Neural progenitor cell (in vitro differentiated cells): ENCODE measurements around the gene CHD2. TPM values are rescaled to one million over a fixed set of nuclear protein-coding genes. Genes with fewer than 3 reads are reported as not detected.

Experiments
- DNase-seq: peaks from one replicate; pipeline ENCODE4 v3.0.0-alpha.2; 2016; ENCODE audit warnings: low spot score
- H2AFZ ChIP-seq: fragments of 200-600 bp; sonication (generic); replicated peaks from 2 replicates; pipeline ENCODE4 v1.6.1; 2016; ENCODE audit warnings: antibody characterized with exemption
- H3F3A ChIP-seq: fragments of 200-600 bp; sonication (generic); 2 replicates; pipeline ENCODE4 v1.6.1; 2016; ENCODE audit warnings: antibody characterized with exemption, low read depth
- H3K27ac ChIP-seq: fragments of 200-600 bp; sonication (generic); 2 replicates; pipeline ENCODE4 v1.5.1; 2016; ENCODE audit warnings: mild to moderate bottlenecking
- H3K27me3 ChIP-seq: fragments of 200-600 bp; sonication (generic); 2 replicates; pipeline ENCODE4 v1.6.1; 2016; ENCODE audit warnings: mild to moderate bottlenecking, moderate library complexity
- H3K36me3 ChIP-seq: fragments of 200-600 bp; sonication (generic); 2 replicates; pipeline ENCODE4 v1.5.1; 2016
- H3K4me1 ChIP-seq: fragments of 200-600 bp; sonication (generic); 2 replicates; pipeline ENCODE4 v1.6.1; 2016; ENCODE audit warnings: mixed run types
- H3K4me2 ChIP-seq: fragments of 200-600 bp; sonication (generic); 2 replicates; pipeline ENCODE4 v1.6.1; 2016
- H3K4me3 ChIP-seq: fragments of 200-600 bp; sonication (generic); 2 replicates; pipeline ENCODE4 v1.5.1; 2016
- H3K79me2 ChIP-seq: fragments of 200-600 bp; sonication (generic); 2 replicates; pipeline ENCODE4 v1.6.1; 2016; ENCODE audit warnings: low read depth
- H3K9ac ChIP-seq: fragments of 200-600 bp; sonication (generic); 2 replicates; pipeline ENCODE4 v1.6.1; 2016
- H3K9me3 ChIP-seq: fragments of 200-600 bp; sonication (generic); 2 replicates; pipeline ENCODE4 v1.5.1; 2016; ENCODE audit warnings: low read depth
- H4K20me1 ChIP-seq: fragments of 200-600 bp; sonication (generic); 2 replicates; pipeline ENCODE4 v1.6.1; 2016; ENCODE audit warnings: low read depth
- H3K27ac Mint-ChIP-seq: 3 replicates; pipeline ENCODE4 v1.8.0; 2021; ENCODE audit warnings: mixed read lengths
- H3K27me3 Mint-ChIP-seq: 2 replicates; pipeline ENCODE4 v1.8.0; 2022; ENCODE audit warnings: low read depth, mild to moderate bottlenecking, inconsistent platforms, moderate library complexity, mixed read lengths; ENCODE audit not compliant: insufficient read depth
- H3K36me3 Mint-ChIP-seq: 3 replicates; pipeline ENCODE4 v1.8.0; 2021; ENCODE audit warnings: mixed read lengths
- H3K4me1 Mint-ChIP-seq: 3 replicates; pipeline ENCODE4 v1.8.0; 2021; ENCODE audit warnings: mixed read lengths
- H3K4me3 Mint-ChIP-seq: 3 replicates; pipeline ENCODE4 v1.8.0; 2021; ENCODE audit warnings: mild to moderate bottlenecking, moderate library complexity, mixed read lengths
- H3K9me3 Mint-ChIP-seq: 3 replicates; pipeline ENCODE4 v1.8.0; 2020; ENCODE audit warnings: mixed read lengths
- EZH2 ChIP-seq: fragments of 200-600 bp; sonication (generic); IDR thresholded peaks from 2 replicates; pipeline ENCODE4 v1.6.1; 2017; ENCODE audit warnings: antibody characterized with exemption, mild to moderate bottlenecking, moderate library complexity
- EZH2phosphoT487 ChIP-seq: fragments of 200-600 bp; sonication (generic); IDR thresholded peaks from 2 replicates; pipeline ENCODE4 v1.6.1; 2017; ENCODE audit warnings: antibody characterized with exemption
- total RNA-seq: library from RNA; depleted of rRNA; stranded (reverse); fragments of >200 nt; gene quantifications from 2 replicates; pipeline ENCODE4 v1.2.3, GENCODE V29; 2015; ENCODE audit warnings: low replicate concordance
- TF ChIP-seq, protein P1 (sequence below): fragments of 200-600 bp; sonication (generic); IDR thresholded peaks from 2 replicates; pipeline ENCODE4 v1.5.1; 2017; ENCODE audit warnings: antibody characterized with exemption, mild to moderate bottlenecking

The CHD2 gene
- total RNA-seq, 1 donor from 2014 or later: 128 TPM

- Histone ChIP-seq H3K36me3 (peaks cover 70% of the 10 kb centered on the region), H3K9me3 (no peaks in the 10 kb centered on the region), H3K4me1 (peaks cover 27% of the 10 kb centered on the region), H3K27me3 (no peaks in the 10 kb centered on the region), H3F3A (peaks cover 58% of the 10 kb centered on the region), H4K20me1 (peaks cover 55% of the 10 kb centered on the region), H2AFZ (no peak overlapping the region), H3K79me2 (peaks cover 74% of the 10 kb centered on the region), H3K9ac (no peak overlapping the region), H3K4me3 (no peak overlapping the region), H3K4me2 (no peak overlapping the region), H3K27ac (no peak overlapping the region)
- TF ChIP-seq EZH2phosphoT487: no peak
- TF ChIP-seq, protein P1, sequence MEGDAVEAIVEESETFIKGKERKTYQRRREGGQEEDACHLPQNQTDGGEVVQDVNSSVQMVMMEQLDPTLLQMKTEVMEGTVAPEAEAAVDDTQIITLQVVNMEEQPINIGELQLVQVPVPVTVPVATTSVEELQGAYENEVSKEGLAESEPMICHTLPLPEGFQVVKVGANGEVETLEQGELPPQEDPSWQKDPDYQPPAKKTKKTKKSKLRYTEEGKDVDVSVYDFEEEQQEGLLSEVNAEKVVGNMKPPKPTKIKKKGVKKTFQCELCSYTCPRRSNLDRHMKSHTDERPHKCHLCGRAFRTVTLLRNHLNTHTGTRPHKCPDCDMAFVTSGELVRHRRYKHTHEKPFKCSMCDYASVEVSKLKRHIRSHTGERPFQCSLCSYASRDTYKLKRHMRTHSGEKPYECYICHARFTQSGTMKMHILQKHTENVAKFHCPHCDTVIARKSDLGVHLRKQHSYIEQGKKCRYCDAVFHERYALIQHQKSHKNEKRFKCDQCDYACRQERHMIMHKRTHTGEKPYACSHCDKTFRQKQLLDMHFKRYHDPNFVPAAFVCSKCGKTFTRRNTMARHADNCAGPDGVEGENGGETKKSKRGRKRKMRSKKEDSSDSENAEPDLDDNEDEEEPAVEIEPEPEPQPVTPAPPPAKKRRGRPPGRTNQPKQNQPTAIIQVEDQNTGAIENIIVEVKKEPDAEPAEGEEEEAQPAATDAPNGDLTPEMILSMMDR: no peak
- no peak for TF ChIP-seq EZH2
- DNase-seq: no peak
- H3K27me3 Mint-ChIP-seq: no peaks in the 10 kb centered on the region
- H3K9me3 Mint-ChIP-seq: no peaks in the 10 kb centered on the region
- peaks cover 25% of the 10 kb centered on the region for H3K36me3 Mint-ChIP-seq
- H3K4me1 Mint-ChIP-seq: peaks cover 2% of the 10 kb centered on the region
- H3K27ac Mint-ChIP-seq: no peak overlapping the region
- no peak overlapping the region for H3K4me3 Mint-ChIP-seq
Measured at GRCh38 chr15:92984161-92984560, 84.0 kb downstream of the CHD2 start.

GRCh38 chr15:92989470-92989869, 89.3 kb downstream of the CHD2 start:
- H3F3A ChIP-seq: peaks cover 65% of the 10 kb centered on the region
- Mint-ChIP-seq H3K4me3 (no peak overlapping the region), H3K36me3 (peaks cover 44% of the 10 kb centered on the region), H3K27me3 (no peaks in the 10 kb centered on the region), H3K27ac (peak overlapping the region; percentile 4), H3K9me3 (no peaks in the 10 kb centered on the region), H3K4me1 (peaks cover 12% of the 10 kb centered on the region)
- no peaks in the 10 kb centered on the region for H3K4me1 ChIP-seq
- no peak overlapping the region for H2AFZ ChIP-seq
- peak overlapping the region; percentile 25 for H3K27ac ChIP-seq
- H3K36me3 ChIP-seq: peaks cover 83% of the 10 kb centered on the region
- peaks cover 68% of the 10 kb centered on the region for H3K79me2 ChIP-seq
- TF ChIP-seq EZH2phosphoT487 (no peak), EZH2 (no peak)
- TF ChIP-seq, protein P1: no peak
- no peak overlapping the region for H3K9ac ChIP-seq
- no peak overlapping the region for H3K4me3 ChIP-seq
- H3K4me2 ChIP-seq: no peak overlapping the region
- H3K27me3 ChIP-seq: no peaks in the 10 kb centered on the region
- no peaks in the 10 kb centered on the region for H3K9me3 ChIP-seq
- no peak for DNase-seq
- peaks cover 66% of the 10 kb centered on the region for H4K20me1 ChIP-seq

GRCh38 chr15:92990031-92990430, 89.9 kb downstream of the CHD2 start:
- H4K20me1 ChIP-seq: peaks cover 71% of the 10 kb centered on the region
- H3K9ac ChIP-seq: no peak overlapping the region
- peaks cover 67% of the 10 kb centered on the region for H3F3A ChIP-seq
- H2AFZ ChIP-seq: no peak overlapping the region
- Mint-ChIP-seq H3K9me3 (no peaks in the 10 kb centered on the region), H3K36me3 (peaks cover 44% of the 10 kb centered on the region), H3K4me3 (no peak overlapping the region), H3K4me1 (peaks cover 12% of the 10 kb centered on the region), H3K27me3 (no peaks in the 10 kb centered on the region), H3K27ac (peak overlapping the region; percentile 4)
- TF ChIP-seq EZH2phosphoT487 (no peak), EZH2 (no peak)
- TF ChIP-seq, protein P1: no peak
- H3K27ac ChIP-seq: no peak overlapping the region
- H3K27me3 ChIP-seq: no peaks in the 10 kb centered on the region
- H3K4me1 ChIP-seq: no peaks in the 10 kb centered on the region
- H3K4me2 ChIP-seq: no peak overlapping the region
- no peaks in the 10 kb centered on the region for H3K9me3 ChIP-seq
- no peak overlapping the region for H3K4me3 ChIP-seq
- DNase-seq: no peak
- H3K36me3 ChIP-seq: peaks cover 83% of the 10 kb centered on the region
- H3K79me2 ChIP-seq: peaks cover 70% of the 10 kb centered on the region
